HG03039 (cell line): ENCODE data around the gene TUBGCP4.
A peak's percentile ranks its signal among the peaks of the same experiment; 100 is the strongest.
"Not testable (repeated sequence)": the region's sequence is repeated elsewhere in the genome, so short reads cannot be mapped to it uniquely, and the experiment has no call there.

ENCODE experiments used
- ATAC-seq: cut with Tn5 transposase; IDR thresholded peaks from one replicate; pipeline ENCODE4 v1.9.1; 2021; ENCODE audit warnings: mild to moderate bottlenecking, moderate library complexity; ENCODE audit not compliant: unreplicated experiment

Gene TUBGCP4, protein sequence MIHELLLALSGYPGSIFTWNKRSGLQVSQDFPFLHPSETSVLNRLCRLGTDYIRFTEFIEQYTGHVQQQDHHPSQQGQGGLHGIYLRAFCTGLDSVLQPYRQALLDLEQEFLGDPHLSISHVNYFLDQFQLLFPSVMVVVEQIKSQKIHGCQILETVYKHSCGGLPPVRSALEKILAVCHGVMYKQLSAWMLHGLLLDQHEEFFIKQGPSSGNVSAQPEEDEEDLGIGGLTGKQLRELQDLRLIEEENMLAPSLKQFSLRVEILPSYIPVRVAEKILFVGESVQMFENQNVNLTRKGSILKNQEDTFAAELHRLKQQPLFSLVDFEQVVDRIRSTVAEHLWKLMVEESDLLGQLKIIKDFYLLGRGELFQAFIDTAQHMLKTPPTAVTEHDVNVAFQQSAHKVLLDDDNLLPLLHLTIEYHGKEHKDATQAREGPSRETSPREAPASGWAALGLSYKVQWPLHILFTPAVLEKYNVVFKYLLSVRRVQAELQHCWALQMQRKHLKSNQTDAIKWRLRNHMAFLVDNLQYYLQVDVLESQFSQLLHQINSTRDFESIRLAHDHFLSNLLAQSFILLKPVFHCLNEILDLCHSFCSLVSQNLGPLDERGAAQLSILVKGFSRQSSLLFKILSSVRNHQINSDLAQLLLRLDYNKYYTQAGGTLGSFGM

DNA sequence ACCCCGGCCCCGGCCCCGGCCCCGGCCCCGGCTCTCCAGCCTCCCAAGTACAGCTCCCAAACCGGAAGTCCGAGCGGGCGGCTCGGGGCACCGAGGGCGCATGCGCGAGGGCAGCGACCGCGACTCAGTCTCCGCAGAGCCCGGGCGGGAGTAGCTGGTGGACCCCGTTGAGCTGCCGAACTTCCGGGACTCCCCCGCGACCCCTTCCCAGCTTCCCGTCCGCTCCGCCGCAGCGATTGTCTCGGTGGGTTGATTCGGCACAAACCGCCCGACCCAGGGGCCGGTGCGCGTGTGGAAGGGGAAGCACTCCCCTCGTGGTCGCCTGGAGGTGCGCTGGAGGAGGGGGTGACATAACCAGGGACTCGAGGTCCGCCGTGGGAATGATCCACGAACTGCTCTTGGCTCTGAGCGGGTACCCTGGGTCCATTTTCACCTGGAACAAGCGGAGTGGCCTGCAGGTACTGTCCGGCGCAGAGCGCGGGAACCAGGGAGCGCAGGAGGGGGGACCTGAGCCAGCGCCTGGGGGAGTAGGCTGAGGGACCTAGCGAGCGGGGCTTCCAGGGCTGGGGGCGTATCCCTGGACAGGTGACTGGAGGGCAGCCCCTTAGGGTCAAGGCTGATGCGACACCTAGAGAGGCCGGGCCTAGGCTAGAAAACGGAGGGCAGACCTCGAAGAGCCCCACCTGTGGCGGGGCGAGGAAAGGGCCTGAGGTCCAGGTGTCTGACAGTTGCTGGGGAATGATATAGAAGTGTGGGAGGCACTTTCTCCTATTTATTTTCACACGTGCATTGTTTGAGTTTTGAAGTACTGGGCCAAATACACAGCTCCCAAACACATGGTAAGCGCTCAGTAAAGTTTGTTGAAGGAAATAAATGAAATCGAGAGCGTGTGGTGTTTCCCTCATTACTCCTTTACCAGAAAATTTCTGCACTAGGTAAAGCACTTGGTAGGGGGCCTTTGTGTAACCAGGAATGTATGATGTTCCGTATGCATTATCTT is at the start of gene TUBGCP4, which contains the start of gene ZSCAN29:
Gene TUBGCP4, plus strand, starts transcription at position 127 of the 1,000 bp plus-strand sequence. Its CDS starts 254 bp downstream, at position 381.
Gene ZSCAN29, minus strand, starts transcription at position 69 of the 1,000 bp plus-strand sequence. CDS start 1,130 bp downstream, outside the sequence.
- ATAC-seq, result peak; percentile 74

DNA sequence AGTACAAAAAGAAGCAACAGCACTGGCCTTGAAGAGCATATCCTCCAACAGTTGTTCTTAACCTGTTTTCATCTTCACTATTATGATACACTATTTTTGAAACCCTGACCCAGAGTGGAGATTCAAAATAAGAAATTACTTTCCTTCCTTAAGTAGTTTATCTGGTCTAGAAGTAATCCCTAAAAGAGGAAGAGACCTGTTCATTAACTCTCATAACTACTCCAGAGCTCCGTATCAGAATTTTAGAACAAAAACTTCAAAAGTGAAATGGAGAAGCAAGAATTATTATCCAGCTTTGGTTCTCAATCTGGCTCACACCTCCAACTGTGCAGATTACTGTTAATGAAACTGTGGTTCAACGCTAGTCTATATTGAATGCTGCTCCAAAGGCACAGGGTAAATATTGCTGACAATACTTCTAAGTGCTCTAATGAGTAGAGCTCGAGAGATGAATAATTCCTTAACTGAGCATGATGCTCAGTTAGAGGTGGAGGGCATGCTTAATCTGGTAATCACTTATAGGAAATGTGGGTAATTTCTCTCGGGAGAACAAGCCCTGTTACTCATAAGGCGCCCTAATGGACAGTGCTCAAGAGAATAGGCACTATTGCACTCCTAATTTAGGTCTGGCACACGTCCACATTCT is 45.7 kb upstream of the TUBGCP4 start:
- no peak for ATAC-seq

DNA sequence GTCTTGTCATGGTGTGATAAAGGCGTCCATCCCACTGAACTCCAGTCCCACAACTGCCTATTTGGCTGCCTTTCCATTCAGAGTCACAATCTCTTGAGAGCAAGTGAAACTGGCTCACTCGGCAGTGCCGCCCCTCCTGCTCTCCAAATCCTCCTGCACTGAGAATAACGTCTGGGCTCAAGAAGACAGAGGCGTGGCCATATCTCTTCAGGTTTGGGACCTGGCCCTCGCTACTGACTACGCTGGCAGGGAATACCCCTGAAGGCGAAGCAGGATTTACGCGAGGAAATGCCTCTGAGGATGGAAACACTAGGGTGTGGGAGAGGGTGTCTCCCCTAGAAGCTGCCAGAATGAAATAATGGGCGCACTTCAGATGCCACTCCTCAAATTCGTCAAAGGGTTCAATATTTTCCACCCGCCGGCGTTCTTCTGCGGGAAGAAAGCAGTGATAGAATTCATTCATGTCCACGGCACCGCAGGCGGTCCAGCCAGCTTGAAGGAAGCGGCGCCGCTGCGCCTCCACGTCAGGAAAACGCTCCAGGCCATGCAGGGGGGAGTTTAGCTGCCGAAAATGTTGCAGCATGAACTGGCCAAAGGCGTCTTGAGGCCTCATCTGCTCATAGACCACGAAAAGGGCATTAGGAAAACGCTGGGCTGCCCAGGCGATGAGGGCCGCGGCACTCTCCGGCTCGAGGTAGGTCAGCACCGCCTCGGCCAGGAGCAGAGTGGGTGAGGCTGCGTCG is 41.5 kb upstream of the TUBGCP4 start:
- no peak for ATAC-seq

DNA sequence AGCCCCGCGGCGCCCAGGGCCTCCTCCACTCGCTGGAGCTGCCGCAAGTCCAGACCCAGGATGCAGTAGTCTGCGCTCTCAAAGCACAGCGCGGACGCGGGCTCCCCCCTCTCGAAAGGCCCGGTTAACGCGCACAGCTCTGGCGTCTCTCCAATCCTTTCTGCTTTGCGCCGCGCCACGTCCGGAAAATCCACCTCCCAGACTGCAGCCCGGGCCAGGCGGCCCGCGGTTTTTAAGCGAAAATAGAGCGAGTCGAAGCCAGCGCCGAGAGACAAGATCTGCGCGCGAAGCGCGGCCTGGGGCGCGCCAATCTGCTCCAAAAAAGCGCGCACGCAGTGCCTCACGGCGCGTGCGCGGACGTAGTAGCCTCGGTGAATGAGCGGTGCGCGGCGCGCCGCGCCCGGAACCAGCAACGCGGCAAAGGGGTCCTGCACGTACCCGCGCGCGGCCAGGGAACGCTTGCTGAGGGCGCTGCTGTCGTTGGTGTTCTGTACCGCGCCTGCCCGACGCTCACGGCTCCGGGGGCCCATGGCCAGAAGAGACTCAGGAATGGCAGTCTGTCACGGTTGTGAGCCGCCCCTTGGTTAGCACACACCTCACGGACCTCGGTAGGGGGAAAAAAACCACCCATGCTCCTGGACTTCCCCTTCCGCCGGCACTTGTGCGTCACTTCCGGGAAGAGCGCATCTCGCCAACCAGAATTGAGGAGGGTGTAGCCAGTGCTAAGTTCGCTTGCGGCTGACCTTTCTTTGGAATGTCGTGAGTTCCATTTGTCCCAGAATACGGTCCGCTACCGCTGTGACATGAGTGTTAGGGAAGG is 40.7 kb upstream of the TUBGCP4 start, which contains the start of gene LCMT2:
Gene LCMT2, minus strand, starts transcription at position 614 of the 820 bp plus-strand sequence. Its CDS starts 84 bp downstream, at position 530.
- peak; percentile 71 for ATAC-seq

DNA sequence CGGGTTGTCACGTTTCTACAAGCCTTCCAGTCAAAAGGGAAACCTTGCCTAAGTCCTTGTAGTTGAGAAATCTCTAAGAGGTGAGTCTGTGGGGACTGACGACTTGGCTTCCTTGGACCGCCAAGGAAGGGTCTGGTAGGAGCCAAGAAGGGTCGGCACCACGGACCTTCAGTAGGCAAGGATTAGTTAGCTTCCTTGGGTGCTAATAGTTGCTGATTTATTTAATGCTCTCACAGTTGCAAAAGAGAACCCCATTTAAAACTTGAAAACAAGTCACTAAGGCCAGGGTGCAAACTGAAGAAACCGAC is 40.2 kb upstream of the TUBGCP4 start:
- ATAC-seq, result peak; percentile 20

DNA sequence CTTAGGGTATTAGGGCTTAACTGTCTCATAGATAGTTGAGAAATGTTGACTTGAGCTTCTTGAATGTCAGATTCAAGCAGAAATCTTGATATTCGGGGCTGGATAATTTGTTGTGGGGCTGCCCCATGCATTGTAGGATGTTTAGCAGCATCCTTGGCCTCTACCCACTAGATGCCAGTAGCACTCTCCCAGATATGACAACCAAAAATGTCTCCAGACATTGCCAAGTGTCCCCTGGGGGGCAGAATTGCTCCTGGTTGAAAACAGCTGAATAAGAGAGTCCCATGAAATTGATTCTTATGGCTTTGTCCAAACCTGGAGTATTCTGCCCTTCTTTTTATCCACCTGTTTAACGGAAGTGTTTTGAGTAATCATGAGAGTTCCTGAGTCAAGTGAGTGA is 24.6 kb upstream of the TUBGCP4 start:
- no peak for ATAC-seq

DNA sequence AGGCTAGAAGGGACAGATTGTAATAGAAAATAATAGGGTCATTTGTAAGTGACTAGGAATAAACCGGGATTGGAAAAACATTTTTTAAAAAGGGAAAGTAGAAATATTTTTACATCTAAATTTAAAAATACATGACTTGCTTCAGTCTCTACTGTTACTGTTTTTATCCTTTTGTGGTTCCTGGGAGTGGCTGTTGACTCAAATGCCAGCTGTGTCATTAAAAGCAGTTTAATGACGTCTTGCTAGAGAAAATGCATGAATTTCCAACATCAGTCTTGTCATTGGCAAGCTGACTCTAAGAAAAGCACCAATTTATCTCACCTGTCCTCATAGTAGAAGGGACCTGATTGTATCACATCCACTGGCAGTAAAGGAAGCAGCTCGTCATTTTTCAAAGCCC is 23.8 kb upstream of the TUBGCP4 start:
- no peak for ATAC-seq

DNA sequence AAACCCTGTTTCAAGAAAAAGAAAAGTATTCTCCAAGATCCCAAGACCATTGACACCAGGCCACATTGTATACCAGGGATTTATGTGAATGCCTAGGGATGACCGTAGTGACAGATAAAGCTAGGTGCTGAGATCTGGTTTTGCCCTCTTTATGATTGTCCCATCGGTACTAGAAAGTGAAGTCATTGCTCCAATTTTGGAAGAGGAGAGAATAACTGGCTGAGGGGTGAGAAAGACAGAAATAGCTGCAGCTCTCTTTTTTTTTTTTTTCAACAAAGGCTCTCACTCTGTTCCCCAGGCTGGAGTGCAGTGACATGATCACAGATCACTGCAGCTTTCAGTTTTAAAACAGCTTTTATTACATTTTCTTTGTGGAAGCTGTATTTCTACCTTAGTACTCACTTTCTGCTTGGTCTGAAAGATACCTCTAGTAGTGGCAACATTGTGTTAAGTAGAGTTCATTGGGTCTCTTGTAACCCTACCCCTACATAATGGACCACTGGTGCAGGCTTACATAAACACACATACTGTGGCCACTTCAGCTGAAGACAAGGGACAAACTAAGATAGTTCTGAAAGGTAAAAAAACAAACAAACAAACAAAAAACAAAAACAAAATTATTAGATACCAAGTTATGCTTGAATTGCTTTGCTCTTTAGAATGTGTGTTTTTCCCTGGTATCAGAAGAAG is 18.1 kb upstream of the TUBGCP4 start:
- ATAC-seq, result no peak

DNA sequence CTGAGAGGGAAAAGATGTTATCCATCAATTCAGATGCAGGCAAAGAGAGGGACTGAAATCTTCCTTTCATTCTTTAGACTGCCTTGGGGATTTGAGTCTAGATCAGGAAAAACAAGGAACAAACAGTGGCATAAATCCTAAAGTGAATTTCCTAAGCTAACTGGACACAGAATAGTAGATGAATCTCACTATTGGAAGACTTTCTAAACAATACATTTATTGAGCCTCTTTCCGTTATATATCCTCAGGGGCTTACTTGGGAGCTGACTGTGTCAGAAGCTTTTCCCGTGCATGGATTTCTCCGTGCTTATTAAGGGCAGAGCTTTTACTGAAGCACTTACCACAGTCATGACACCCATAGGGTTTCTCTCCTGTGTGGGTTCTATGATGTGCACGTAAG is 10.1 kb upstream of the TUBGCP4 start:
- ATAC-seq, result no peak

DNA sequence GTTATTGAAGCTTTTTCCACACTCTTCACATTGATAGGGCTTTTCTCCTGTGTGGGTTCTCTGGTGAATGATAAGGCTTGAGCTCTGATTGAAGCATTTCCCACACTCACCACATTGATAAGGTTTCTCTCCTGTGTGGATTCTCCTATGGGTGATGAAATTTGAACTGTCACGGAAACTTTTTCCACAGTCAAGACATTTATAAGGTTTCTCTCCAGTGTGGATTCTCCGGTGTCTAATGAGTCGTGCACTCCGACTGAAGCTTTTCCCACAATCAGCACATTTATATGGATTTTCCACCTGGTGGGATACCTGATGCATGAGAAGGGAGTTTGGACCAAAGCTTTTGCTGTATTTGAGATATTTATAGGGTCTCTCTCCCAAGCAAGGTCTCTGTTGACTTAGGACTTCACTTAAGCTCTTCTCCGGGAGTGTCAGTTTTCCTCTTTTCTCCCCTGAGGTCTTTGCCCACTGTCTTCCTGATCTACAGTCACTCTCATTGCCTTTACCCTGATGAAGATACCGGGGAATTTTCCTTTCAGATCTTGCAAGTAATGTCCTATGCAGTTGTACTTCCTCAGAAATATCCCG is 9.5 kb upstream of the TUBGCP4 start:
- no peak for ATAC-seq

DNA sequence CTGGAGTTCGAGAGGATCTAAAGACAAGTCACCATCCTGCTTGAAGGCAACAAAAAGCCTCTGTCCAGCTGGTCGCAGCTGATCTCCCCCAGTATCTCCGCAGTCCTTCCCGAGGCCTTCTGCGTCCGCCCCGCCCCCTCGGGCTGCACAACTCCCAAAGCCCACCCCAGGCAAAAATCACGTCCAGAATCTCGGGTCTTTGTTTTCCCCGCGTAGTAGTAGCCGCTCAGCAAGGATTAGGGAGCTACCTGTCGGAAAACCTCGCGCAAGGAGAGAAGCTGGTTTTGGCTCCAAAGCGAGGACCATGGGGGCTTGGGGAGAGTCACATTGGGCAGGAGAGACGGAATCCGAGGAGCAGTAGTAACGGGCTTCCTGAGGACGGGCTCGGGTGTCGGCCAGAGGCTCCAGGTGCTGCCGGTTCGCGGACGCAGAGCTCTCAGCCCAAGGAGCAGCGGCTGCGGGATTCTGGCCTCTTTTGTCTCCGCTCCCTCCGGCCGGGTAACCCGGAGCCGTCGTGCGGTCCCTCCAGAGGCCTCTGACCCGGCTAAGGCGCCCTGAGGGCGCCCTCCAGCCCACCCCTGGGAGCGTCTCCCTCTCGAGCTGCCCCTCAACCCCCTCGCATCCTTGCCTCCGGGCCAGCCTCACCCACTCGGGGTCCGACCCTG is 459 bp upstream of the TUBGCP4 start:
- ATAC-seq, result peak; percentile 14

DNA sequence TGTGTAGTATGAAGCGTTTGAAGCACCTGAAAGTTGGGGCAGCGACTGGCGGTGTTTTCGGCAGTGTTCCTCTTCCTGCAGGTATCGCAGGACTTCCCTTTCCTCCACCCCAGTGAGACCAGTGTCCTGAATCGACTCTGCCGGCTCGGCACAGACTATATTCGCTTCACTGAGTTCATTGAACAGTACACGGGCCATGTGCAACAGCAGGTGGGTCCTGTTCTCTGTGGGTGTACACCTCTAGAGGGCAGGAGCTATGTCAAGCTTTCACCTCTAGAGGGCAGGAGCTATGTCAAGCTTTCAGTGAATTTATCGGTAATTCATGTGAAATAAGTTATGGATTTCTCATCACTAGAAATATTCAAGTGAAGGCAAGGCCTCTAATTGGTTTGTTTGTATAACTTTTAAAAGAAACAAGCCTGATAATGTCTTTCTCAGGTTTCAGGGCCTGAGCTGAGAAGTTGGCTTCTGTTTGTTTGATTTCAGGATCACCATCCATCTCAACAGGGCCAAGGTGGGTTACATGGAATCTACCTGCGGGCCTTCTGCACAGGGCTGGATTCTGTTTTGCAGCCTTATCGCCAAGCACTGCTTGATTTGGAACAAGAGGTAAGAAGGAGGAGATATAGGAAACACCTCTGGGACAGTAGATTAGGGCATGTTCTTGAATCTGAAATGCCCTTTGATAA is 5.3 kb downstream of the TUBGCP4 start:
- ATAC-seq, result no peak

DNA sequence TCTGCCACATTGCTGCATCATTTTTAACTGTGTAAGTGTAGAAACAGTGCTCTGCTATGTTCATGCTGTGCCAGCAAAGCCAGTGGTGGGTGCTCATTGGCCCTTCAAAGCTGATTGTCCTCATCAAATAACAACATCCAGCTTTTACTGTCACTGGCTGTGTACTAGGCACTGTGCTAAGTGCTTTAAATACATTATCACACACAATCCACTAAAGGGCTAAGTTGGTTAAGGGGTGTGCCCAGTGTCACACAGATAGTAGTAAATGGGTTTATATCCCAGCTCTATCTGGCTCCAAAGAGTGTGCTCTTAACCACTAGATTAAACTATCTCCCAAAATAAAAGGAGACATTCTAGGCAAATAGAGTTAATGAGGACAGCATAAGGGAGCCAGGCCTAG is 7.7 kb downstream of the TUBGCP4 start:
- no peak for ATAC-seq

DNA sequence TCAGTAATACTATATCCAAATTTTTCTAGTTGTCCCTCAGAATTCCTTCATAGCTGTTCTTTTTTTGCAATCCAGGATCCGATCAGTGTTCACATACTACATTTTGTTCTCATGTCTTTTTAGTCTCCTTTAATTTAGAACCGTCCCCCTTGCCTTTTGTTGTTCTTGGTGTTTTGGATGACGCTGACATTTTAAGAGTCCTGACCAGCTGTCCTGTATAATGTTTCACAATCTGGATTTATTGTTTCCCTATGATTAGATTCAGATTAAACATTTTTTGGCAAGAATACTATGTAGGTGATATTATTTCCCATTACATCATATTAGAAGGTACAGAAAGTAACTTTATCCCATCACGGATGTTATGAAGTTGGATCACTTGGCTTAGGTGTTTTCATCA is 11.4 kb downstream of the TUBGCP4 start:
- ATAC-seq, result no peak

DNA sequence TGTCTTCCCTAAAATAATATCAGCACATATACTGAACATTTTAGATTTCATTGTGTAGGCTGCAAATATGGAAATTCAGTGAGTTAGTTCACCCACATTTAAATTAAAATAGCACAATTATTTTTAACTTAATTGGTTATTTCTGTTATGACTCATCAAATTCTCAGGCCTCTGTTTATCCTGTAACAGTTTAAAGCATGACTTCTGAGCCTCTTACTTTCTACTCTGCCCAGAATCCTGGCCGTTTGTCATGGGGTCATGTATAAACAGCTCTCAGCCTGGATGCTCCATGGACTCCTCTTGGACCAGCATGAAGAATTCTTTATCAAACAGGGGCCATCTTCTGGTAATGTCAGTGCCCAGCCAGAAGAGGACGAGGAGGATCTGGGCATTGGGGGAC is 12.2 kb downstream of the TUBGCP4 start:
- ATAC-seq, result no peak

DNA sequence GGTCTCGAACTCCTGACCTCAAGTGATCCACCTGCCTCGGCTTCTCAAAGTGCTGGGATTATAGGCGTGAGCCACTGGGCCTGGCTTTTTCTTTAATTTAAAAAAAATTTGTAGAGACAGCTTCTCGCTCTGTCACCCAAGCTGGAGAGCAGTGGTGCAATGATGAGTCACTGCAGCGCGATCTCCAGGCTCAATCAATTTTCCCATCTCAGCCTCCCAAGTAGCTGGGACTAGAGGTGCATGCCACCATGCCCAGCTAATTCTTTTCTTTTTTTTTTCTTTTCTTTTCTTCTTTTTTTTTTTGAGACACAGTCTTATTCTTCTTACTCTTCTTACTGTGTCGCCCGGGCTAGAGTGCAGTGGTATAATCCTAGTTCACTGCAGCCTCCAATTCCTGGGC is 19.8 kb downstream of the TUBGCP4 start:
- ATAC-seq, result no peak

DNA sequence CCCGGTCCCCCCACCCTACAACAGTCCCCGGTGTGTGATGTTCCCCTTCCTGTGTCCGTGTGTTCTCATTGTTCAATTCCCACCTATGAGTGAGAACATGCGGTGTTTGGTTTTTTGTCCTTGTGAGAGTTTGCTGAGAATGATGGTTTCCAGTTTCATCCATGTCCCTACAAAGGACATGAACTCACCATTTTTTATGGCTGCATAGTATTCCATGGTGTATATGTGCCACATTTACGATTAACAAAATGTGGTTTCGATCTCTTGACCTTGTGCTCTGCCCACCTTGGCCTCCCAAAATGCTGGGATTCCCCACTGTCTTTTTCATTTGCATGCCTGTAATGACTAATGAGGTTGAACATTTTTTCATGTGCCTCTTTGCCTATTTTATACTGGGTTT is 22.7 kb downstream of the TUBGCP4 start:
- not testable (repeated sequence) for ATAC-seq
